Head of caudate nucleus (tissue), 42 donors: ENCODE results near the gene KDM8.

Experiments used
- DNase-seq, 42 donors: peaks; one replicate each; pipeline versions ENCODE4 v3.0.0 to v3.0.0-alpha.2; 2020 to 2021; ENCODE audit warnings: mixed read lengths in 7 of 42
- intact Hi-C: fragments of 100-400 bp; cut with DNase I; formaldehyde crosslinking; loops from one replicate; pipeline ENCODE4 v1.15.0; 2022

Gene KDM8

GRCh38 chr16:27225536-27226360 lies 22.4 kb downstream of the KDM8 start:
- peak in 1 of 42 donors; percentile 14 for DNase-seq
- intact Hi-C loops, result no loop called here

GRCh38 chr16:27226476-27226875 lies 23.1 kb downstream of the KDM8 start:
- intact Hi-C loops, result no loop called here

GRCh38 chr16:27226976-27227705 lies 23.8 kb downstream of the KDM8 start:
- DNase-seq, result no peak
- intact Hi-C loops, result no loop called here

More at GRCh38 chr16:27226476-27226875, 23.1 kb downstream of the KDM8 start:
- DNase-seq, result no peak

- intact Hi-C loops, result no loop called here
- DNase-seq, result no peak
These were observed 24.7 kb downstream of the KDM8 start for GRCh38 chr16:27228045-27228444.

GRCh38 chr16:27228621-27229501 lies 25.5 kb downstream of the KDM8 start:
- no peak for DNase-seq
- intact Hi-C loops, result no loop called here

- intact Hi-C loops, result no loop called here
These were observed 26.7 kb downstream of the KDM8 start for GRCh38 chr16:27229891-27230470.

GRCh38 chr16:27230562-27231001 lies 27.3 kb downstream of the KDM8 start:
- peak in 1 of 42 donors; percentile 17 for DNase-seq

More at GRCh38 chr16:27229891-27230470, 26.7 kb downstream of the KDM8 start:
- DNase-seq, result no peak

GRCh38 chr16:27231692-27232060 lies 28.4 kb downstream of the KDM8 start:
- intact Hi-C loops, result no loop called here
- no peak for DNase-seq

More at GRCh38 chr16:27230562-27231001, 27.3 kb downstream of the KDM8 start:
- intact Hi-C loops, result no loop called here

- intact Hi-C loops, result no loop called here
- DNase-seq, result peak in 29 of 42 donors; percentile 26 to 76 (median 55)
These were observed 29.0 kb downstream of the KDM8 start for GRCh38 chr16:27232061-27232900.

GRCh38 chr16:27232901-27233625 lies 29.7 kb downstream of the KDM8 start:
- DNase-seq, result peak in 1 of 42 donors; percentile 12
- intact Hi-C loops, result no loop called here

GRCh38 chr16:27233731-27234130 lies 30.4 kb downstream of the KDM8 start:
- DNase-seq, result peak in 2 of 42 donors; percentile 10 to 25
- intact Hi-C loops, result no loop called here

- DNase-seq, result peak in 2 of 42 donors; percentile 11 to 30
- intact Hi-C loops, result no loop called here
These were observed 30.8 kb downstream of the KDM8 start for GRCh38 chr16:27234171-27234570.

GRCh38 chr16:27234603-27235002 lies 31.3 kb downstream of the KDM8 start:
- DNase-seq, result peak in 1 of 42 donors; percentile 22
- intact Hi-C loops, result loop anchor here (5.0 kb wide), 1 partner anchor 133 kb away; no protein-coding TSS in a partner anchor

GRCh38 chr16:27235055-27235937 lies 32.0 kb downstream of the KDM8 start:
- DNase-seq, result peak; percentile 54 to 88 (median 74)
- intact Hi-C loops, result loop anchor here (5.0 kb wide), 1 partner anchor 132 kb away; no protein-coding TSS in a partner anchor

GRCh38 chr16:27235938-27236245 lies 32.6 kb downstream of the KDM8 start:
- intact Hi-C loops, result loop anchor here (5.0 kb wide), 1 partner anchor 131 kb away; no protein-coding TSS in a partner anchor
- no peak for DNase-seq

GRCh38 chr16:27236635-27237218 lies 33.4 kb downstream of the KDM8 start:
- intact Hi-C loops, result loop anchor here (5.0 kb wide), 1 partner anchor 131 kb away; no protein-coding TSS in a partner anchor
- peak in 2 of 42 donors; percentile 2 to 9 for DNase-seq
